ENCODE data around the gene LZTFL1.

Gene LZTFL1

DNA sequence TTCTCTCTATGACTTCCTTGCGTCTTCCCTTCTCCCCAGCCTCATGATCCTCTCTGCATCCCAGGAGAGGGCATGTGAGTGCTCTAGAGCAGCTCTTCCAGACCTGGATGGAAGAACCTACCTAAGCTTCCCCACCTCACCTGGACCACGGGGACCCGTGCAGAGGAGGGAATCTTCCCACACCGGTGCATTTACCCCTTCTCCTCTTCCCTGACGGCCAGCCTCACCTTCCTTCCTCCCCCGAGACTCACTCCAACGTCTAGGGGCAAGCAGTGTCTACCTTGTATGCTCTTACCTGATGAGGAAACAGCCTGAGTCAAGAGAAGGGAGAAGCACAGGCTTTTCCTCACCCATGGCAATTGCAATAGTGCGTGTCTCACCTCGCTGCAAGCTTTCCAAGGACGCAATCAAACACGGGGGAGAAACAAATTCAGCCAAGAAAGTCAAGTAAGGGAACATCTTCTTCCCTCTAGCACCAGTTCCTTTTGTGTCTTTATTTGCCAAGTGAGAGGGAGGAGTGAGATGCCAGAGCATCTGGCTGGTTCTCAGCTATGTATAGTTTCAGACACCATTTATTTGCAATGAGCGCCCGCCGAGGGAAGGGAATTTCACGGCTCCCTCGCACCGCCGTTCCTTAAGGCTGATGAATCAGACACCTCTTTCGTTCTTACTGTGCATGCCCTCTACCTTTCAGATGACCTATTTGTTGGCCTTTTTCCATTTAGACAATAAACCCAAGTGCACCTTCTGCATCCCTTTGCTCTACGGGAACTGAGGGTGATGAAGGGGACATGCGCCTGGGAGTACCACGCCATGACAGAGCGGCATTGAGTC lies 42.7 kb upstream of the LZTFL1 start:
- TF ChIP-seq, protein P1, sequence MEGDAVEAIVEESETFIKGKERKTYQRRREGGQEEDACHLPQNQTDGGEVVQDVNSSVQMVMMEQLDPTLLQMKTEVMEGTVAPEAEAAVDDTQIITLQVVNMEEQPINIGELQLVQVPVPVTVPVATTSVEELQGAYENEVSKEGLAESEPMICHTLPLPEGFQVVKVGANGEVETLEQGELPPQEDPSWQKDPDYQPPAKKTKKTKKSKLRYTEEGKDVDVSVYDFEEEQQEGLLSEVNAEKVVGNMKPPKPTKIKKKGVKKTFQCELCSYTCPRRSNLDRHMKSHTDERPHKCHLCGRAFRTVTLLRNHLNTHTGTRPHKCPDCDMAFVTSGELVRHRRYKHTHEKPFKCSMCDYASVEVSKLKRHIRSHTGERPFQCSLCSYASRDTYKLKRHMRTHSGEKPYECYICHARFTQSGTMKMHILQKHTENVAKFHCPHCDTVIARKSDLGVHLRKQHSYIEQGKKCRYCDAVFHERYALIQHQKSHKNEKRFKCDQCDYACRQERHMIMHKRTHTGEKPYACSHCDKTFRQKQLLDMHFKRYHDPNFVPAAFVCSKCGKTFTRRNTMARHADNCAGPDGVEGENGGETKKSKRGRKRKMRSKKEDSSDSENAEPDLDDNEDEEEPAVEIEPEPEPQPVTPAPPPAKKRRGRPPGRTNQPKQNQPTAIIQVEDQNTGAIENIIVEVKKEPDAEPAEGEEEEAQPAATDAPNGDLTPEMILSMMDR (conservative IDR thresholded peaks at IDR 0.05; ENCODE audit: low read depth, low read length), result no peak
- no peak overlapping the region for H3K4me3 ChIP-seq (ENCODE audit: low read depth, low read length)
- no peak for DNase-seq (ENCODE audit: low read depth)

- TF ChIP-seq, protein P1 (conservative IDR thresholded peaks at IDR 0.05; ENCODE audit: low read depth, low read length), result no peak
- H3K4me3 ChIP-seq (ENCODE audit: low read depth, low read length), result no peak overlapping the region
- peak; percentile 29 for DNase-seq (ENCODE audit: low read depth)
These were observed 39.4 kb upstream of the LZTFL1 start for GRCh38 chr3:45881078-45882022.

DNA sequence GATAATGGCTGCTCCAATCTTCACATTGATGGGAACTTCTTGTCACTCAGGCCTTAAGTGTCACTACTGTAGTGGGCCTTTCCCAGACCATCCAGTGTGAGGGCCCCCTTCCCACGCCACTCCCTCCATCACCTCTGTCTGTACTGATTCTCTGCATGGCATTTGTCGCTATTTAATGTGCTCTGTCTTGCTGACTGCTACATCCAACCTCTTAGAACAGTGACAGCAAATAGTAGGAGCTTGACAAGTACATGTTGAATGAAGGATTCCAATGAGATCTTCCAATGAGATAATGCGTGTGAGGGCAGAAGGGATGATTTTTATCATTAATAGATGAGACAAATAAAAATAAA lies 38.8 kb upstream of the LZTFL1 start:
- TF ChIP-seq, protein P1 (conservative IDR thresholded peaks at IDR 0.05; ENCODE audit: low read depth, low read length), result no peak
- no peak overlapping the region for H3K4me3 ChIP-seq (ENCODE audit: low read depth, low read length)
- no peak for DNase-seq (ENCODE audit: low read depth)

DNA sequence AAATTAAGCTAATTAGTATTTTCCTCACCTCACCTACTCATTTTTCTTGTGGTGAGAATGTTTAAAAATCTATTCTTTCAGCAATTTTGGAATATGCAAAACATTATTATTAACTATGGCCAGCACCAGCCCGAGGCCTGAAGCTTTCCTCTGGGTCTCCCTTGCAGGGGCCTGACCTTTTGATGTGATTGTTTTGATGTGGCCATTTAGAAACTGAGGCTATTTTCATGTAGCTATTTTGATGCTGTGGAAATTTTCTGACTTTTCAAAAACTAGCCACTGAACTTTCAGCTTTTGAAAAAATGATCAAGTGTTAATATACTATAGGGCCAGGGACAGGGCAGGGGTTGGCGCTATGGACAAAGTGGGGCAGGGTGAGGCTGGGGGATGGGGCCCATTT lies 36.2 kb upstream of the LZTFL1 start:
- DNase-seq (ENCODE audit: low read depth), result no peak
- H3K4me3 ChIP-seq (ENCODE audit: low read depth, low read length), result no peak overlapping the region
- TF ChIP-seq, protein P1 (conservative IDR thresholded peaks at IDR 0.05; ENCODE audit: low read depth, low read length), result no peak

GRCh38 chr3:45874677-45875346 lies 32.9 kb upstream of the LZTFL1 start:
- TF ChIP-seq, protein P1 (conservative IDR thresholded peaks at IDR 0.05; ENCODE audit: low read depth, low read length), result no peak
- H3K4me3 ChIP-seq (ENCODE audit: low read depth, low read length), result no peak overlapping the region
- DNase-seq (ENCODE audit: low read depth), result no peak

DNA sequence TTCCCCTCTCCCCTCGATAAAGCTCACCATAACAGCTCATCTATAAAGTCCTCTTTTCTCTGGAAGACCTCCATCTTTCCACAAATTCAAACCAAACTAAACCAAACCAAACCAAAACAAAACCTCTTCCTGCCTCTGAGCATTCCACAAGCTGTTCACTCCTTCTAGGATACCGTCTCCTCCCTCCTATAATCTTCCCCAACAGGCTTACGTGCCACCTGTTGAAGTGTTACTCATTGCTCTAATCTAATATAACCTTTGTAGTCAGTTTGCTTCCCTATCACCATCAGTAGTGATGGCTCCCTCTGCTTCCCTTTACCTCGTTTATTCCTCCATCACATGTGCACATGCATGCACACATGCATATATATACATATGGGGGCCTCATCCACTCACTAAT lies 31.7 kb upstream of the LZTFL1 start:
- H3K4me3 ChIP-seq (ENCODE audit: low read depth, low read length), result no peak overlapping the region
- TF ChIP-seq, protein P1 (conservative IDR thresholded peaks at IDR 0.05; ENCODE audit: low read depth, low read length), result no peak
- DNase-seq (ENCODE audit: low read depth), result no peak

Data from choroid plexus epithelial cell (primary cell).